Spleen (tissue), 11 donors: ENCODE measurements around the gene PTP4A1. TPM values are rescaled to one million over a fixed set of nuclear protein-coding genes. Genes with fewer than 3 reads are reported as not detected.

Experiments
- DNase-seq: peaks from one replicate; pipeline ENCODE4 v3.0.0-alpha.2; 2020
- H3K27ac ChIP-seq, 8 donors: fragments of 200-600 bp; sonication (generic) in 7 of 8; 1 replicate in 4 of 8; 2 replicates in 4 of 8; pipeline versions ENCODE4 v1.5.0 to v1.8.0; 2016 to 2021; ENCODE audit warnings: inconsistent platforms in 4 of 8, mild to moderate bottlenecking in 4 of 8, moderate library complexity in 1 of 8
- H3K27me3 ChIP-seq, 7 donors: fragments of 200-600 bp; sonication (generic) in 6 of 7; replicated peaks in 1 of 7; 1 replicate in 4 of 7; 2 replicates in 3 of 7; pipeline versions ENCODE4 v1.5.0 to v1.8.0; 2016 to 2021; ENCODE audit warnings: inconsistent platforms in 3 of 7, mild to moderate bottlenecking in 1 of 7
- H3K36me3 ChIP-seq, 6 donors: fragments of 200-600 bp; sonication (generic) in 5 of 6; 1 replicate in 4 of 6; 2 replicates in 2 of 6; pipeline versions ENCODE4 v1.5.0 to v1.8.0; 2016 to 2021; ENCODE audit warnings: inconsistent platforms in 2 of 6
- H3K4me1 ChIP-seq, 6 donors: fragments of 200-600 bp; sonication (generic) in 5 of 6; 1 replicate in 3 of 6; 2 replicates in 3 of 6; pipeline versions ENCODE4 v1.5.0 to v1.8.0; 2016 to 2021; ENCODE audit warnings: inconsistent platforms in 3 of 6
- H3K4me3 ChIP-seq, 8 donors: fragments of 200-600 bp; sonication (generic) in 7 of 8; 1 replicate in 4 of 8; 2 replicates in 4 of 8; pipeline versions ENCODE4 v1.5.0 to v1.8.0; 2016 to 2021; ENCODE audit warnings: inconsistent platforms in 4 of 8, mild to moderate bottlenecking in 4 of 8, moderate library complexity in 2 of 8
- H3K9me3 ChIP-seq, 8 donors: fragments of 200-600 bp; sonication (generic) in 7 of 8; 1 replicate in 4 of 8; 2 replicates in 4 of 8; pipeline versions ENCODE4 v1.5.0 to v1.8.0; 2016 to 2021; ENCODE audit warnings: inconsistent platforms in 4 of 8
- CTCF ChIP-seq, 11 experiments: fragments of 200-600 bp in 7 of 11; fragments of 450-650 bp in 4 of 11; sonication (generic) in 4 of 11; IDR thresholded peaks in 8 of 11; conservative IDR thresholded peaks in 3 of 11; 1 replicate in 7 of 11; 2 replicates in 4 of 11; pipeline versions ENCODE4 v1.4.0 to v1.8.0; 2016 to 2021; ENCODE audit warnings: antibody characterized with exemption in 11 of 11, inconsistent platforms in 4 of 11, mild to moderate bottlenecking in 1 of 11
- POLR2A ChIP-seq, 3 donors: fragments of 450-650 bp; IDR thresholded peaks; one replicate each; pipeline ENCODE4 v1.5.1; 2017; ENCODE audit warnings: antibody characterized with exemption in 3 of 3, mild to moderate bottlenecking in 1 of 3
- POLR2AphosphoS5 ChIP-seq, 3 donors: sonication (generic); formaldehyde crosslinking; IDR thresholded peaks; one replicate each; pipeline ENCODE4 v1.5.1; 2017; ENCODE audit warnings: antibody characterized with exemption in 3 of 3
- WGBS, 5 donors: extraction: QIAGEN DNeasy Blood & Tissue Kit in 3 of 5; methylation state at CpG; one replicate each; pipeline versions ENCODE4 v1.1.5 to v1.1.7; 2013 to 2018; 5-methylcytosine and 5-hydroxymethylcytosine counted together
- intact Hi-C: fragments of 100-400 bp; cut with DNase I; formaldehyde crosslinking; loops from one replicate; pipeline ENCODE4 v1.15.0; 2023; ENCODE audit warnings: low total_unique reads
- polyA plus RNA-seq, 3 donors: library from polyadenylated mRNA; stranded (reverse); fragments of 200-250 nt; gene quantifications; one replicate each; pipeline ENCODE4 v1.2.1, GENCODE V29; 2013
- total RNA-seq, 7 donors: library from RNA; depleted of rRNA in 3 of 7; stranded (reverse); fragments of >200 nt in 3 of 7; fragmentation: NEBNext Ultra II Directional in 4 of 7; extraction: Animal tissue kit (Norgen Biotek cat#: 25700) in 4 of 7; gene quantifications; one replicate each; pipeline versions ENCODE4 v1.1.0 to v1.2.1, GENCODE V29; 2016 to 2021
- donor health status: healthy with polysubstance abuse.
- donor health status: DM: no; HTN: no; CAD: no; lungs with moderate emphysema.
- donor health status: DM: no; HTN: no; CAD: no.
- donor health status: Bipolar disorder and iron deficiency.
- donor health status: healthy.
- donor health status: DM: no; HTN: no; CAD: no.
- donor health status: DM: yes; HTN: yes; CAD: no.

PTP4A1 gene
- total and polyA plus RNA-seq, 10 donors = 6.8 to 46.1 (median 27.7) TPM

DNA sequence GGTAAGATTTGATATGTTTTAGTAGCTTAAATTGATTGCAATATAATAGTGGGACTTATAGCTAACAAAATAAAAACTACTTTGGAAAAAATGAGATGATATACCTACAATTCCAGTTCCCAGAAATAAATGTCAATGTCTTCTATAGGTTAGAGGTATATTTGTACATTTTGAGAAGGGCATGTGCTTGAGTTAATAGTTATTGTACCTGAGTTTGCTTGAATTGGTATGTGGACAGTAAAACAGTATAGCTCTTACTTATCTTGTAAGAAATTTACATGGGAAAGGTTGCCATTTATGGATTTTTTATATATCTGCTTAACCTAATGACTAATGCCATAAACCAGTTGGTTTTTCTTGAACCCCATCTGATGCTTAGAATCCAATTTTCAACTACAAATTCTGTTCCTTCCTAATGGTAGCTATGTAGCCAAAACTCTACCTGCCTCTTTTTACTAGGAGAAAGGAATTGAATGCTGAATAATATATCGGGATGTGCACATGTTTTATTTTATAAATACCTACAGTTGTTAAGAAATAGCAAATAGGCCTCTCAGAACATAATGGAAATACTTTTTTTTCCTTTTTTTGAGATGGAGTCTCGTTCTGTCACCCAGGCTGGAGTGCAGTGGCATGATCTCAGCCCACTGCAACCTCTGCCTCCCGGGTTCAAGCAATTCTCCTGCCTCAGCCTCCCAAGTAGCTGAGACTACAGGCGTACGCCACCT, 4.9 kb downstream of the PTP4A1 start:
- Histone ChIP-seq H3K9me3 (no peaks in the 10 kb centered on the region), H3K27me3 (no peaks in the 10 kb centered on the region), H3K27ac (no peak overlapping the region), H3K36me3 (peaks cover 3 to 60% (median 41%) of the 10 kb centered on the region in 6 donors), H3K4me3 (no peak overlapping the region), H3K4me1 (peaks cover 9 to 31% (median 21%) of the 10 kb centered on the region in 6 donors)
- DNase-seq = no peak
- intact Hi-C loops = loop anchor here (10.0 kb wide), 1 partner anchor 58 kb away; the partner anchor contains the start of gene PHF3
- 94 to 98% (median 95%) methylated on average over 5 of the region's 5 CpGs for WGBS, 5 donors
- no peak for TF ChIP-seq POLR2A (IDR thresholded peaks at IDR 0.05)
- no peak for TF ChIP-seq CTCF (IDR thresholded peaks at IDR 0.05 in 8 of 11, conservative IDR thresholded peaks at IDR 0.05 in 3 of 11)
- TF ChIP-seq POLR2AphosphoS5 (IDR thresholded peaks at IDR 0.05) = no peak

DNA sequence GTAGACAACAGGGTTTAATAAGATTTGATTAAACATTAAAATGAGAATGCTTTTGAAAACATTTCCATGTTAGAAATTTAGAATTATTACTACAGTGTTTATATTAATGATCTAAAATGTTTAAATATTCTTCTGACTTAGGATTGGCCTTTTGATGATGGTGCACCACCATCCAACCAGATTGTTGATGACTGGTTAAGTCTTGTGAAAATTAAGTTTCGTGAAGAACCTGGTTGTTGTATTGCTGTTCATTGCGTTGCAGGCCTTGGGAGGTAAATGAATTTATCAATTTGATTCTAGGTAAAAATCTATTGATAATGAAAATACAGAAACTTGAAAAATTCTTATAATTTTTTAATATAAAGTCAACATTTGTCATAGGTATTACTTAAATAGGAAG, 6.5 kb downstream of the PTP4A1 start:
- 95 to 100% (median 96%) methylated on average over 2 of the region's 2 CpGs for WGBS, 5 donors
- no peak overlapping the region for H3K27ac ChIP-seq
- peaks cover 9 to 30% (median 20%) of the 10 kb centered on the region in 6 donors for H3K4me1 ChIP-seq
- no peak for DNase-seq
- no peak for TF ChIP-seq POLR2A (IDR thresholded peaks at IDR 0.05)
- no peak for TF ChIP-seq CTCF (IDR thresholded peaks at IDR 0.05 in 8 of 11, conservative IDR thresholded peaks at IDR 0.05 in 3 of 11)
- TF ChIP-seq POLR2AphosphoS5 (IDR thresholded peaks at IDR 0.05) = no peak
- H3K4me3 ChIP-seq = no peak overlapping the region
- peaks cover 3 to 76% (median 43%) of the 10 kb centered on the region in 6 donors for H3K36me3 ChIP-seq
- H3K27me3 ChIP-seq = no peaks in the 10 kb centered on the region
- no peaks in the 10 kb centered on the region for H3K9me3 ChIP-seq
- intact Hi-C loops = loop anchor here (10.0 kb wide), 1 partner anchor 56 kb away; the partner anchor contains the start of gene PHF3

DNA sequence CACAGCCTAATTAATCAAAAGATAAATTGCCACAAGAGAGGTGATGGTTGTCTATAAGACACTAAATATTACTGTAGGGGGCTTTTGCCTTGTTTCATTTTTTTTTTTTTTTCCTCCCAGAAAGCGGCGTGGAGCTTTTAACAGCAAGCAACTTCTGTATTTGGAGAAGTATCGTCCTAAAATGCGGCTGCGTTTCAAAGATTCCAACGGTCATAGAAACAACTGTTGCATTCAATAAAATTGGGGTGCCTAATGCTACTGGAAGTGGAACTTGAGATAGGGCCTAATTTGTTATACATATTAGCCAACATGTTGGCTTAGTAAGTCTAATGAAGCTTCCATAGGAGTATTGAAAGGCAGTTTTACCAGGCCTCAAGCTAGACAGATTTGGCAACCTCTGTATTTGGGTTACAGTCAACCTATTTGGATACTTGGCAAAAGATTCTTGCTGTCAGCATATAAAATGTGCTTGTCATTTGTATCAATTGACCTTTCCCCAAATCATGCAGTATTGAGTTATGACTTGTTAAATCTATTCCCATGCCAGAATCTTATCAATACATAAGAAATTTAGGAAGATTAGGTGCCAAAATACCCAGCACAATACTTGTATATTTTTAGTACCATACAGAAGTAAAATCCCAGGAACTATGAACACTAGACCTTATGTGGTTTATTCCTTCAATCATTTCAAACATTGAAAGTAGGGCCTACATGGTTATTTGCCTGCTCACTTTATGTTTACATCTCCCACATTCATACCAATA, 7.8 kb downstream of the PTP4A1 start:
- Histone ChIP-seq H3K4me1 (peaks cover 5 to 16% (median 7%) of the 10 kb centered on the region in 6 donors), H3K36me3 (peaks cover 3 to 79% (median 43%) of the 10 kb centered on the region in 6 donors), H3K27me3 (no peaks in the 10 kb centered on the region), H3K9me3 (no peaks in the 10 kb centered on the region), H3K27ac (no peak overlapping the region), H3K4me3 (no peak overlapping the region)
- TF ChIP-seq CTCF (IDR thresholded peaks at IDR 0.05 in 8 of 11, conservative IDR thresholded peaks at IDR 0.05 in 3 of 11) = no peak
- no peak for TF ChIP-seq POLR2A (IDR thresholded peaks at IDR 0.05)
- TF ChIP-seq POLR2AphosphoS5 (IDR thresholded peaks at IDR 0.05) = no peak
- DNase-seq = no peak
- 95 to 100% (median 97%) methylated on average over 6 of the region's 6 CpGs for WGBS, 5 donors
- intact Hi-C loops = loop anchor here (10.0 kb wide), 1 partner anchor 55 kb away; the partner anchor contains the start of gene PHF3

GRCh38 chr6:63580704-63580961, 8.4 kb downstream of the PTP4A1 start:
- no peak for DNase-seq
- no peak for TF ChIP-seq POLR2AphosphoS5 (IDR thresholded peaks at IDR 0.05)
- TF ChIP-seq POLR2A (IDR thresholded peaks at IDR 0.05) = no peak
- TF ChIP-seq CTCF (IDR thresholded peaks at IDR 0.05 in 8 of 11, conservative IDR thresholded peaks at IDR 0.05 in 3 of 11) = no peak
- no peak overlapping the region for H3K27ac ChIP-seq
- intact Hi-C loops = no loop called here
- no peaks in the 10 kb centered on the region for H3K9me3 ChIP-seq
- no peak overlapping the region for H3K4me3 ChIP-seq
- H3K4me1 ChIP-seq = peaks cover under 1 to 11% (median 3%) of the 10 kb centered on the region in 6 donors
- WGBS, 5 donors = 90 to 96% (median 93%) methylated on average over 3 of the region's 3 CpGs
- peaks cover 3 to 79% (median 43%) of the 10 kb centered on the region in 6 donors for H3K36me3 ChIP-seq
- no peaks in the 10 kb centered on the region for H3K27me3 ChIP-seq
